Heart left ventricle (tissue), 16 donors: ENCODE measurements around the gene SNAP23. TPM values are rescaled to one million over a fixed set of nuclear protein-coding genes. Genes with fewer than 3 reads are reported as not detected.

Source experiments
- ATAC-seq, 4 donors: fragments of 200-7000 bp; cut with Tn5 transposase; one replicate each; pipeline ENCODE4 v1.9.1; 2020 to 2022; ENCODE audit warnings: moderate library complexity in 4 of 4, mild to moderate bottlenecking in 3 of 4, moderate number of reproducible peaks in 1 of 4
- DNase-seq, 5 donors: peaks; one replicate each; pipeline ENCODE4 v3.0.0-alpha.2; 2020
- H3K27ac ChIP-seq, 12 donors: fragments of 200-600 bp; sonication (generic) in 4 of 12; one replicate each; pipeline versions ENCODE4 v1.5.0 to v1.8.0; 2016 to 2022; ENCODE audit warnings: mild to moderate bottlenecking in 2 of 12
- H3K27me3 ChIP-seq, 9 donors: fragments of 200-600 bp; sonication (generic) in 2 of 9; one replicate each; pipeline versions ENCODE4 v1.5.1 to v1.8.0; 2016 to 2022; ENCODE audit warnings: mild to moderate bottlenecking in 3 of 9
- H3K36me3 ChIP-seq, 9 donors: fragments of 200-600 bp; sonication (generic) in 2 of 9; one replicate each; pipeline versions ENCODE4 v1.5.0 to v1.8.0; 2018 to 2022; ENCODE audit warnings: mild to moderate bottlenecking in 2 of 9
- H3K4me1 ChIP-seq, 12 donors: fragments of 200-600 bp; sonication (generic) in 4 of 12; one replicate each; pipeline versions ENCODE4 v1.5.0 to v1.8.0; 2016 to 2022; ENCODE audit warnings: mild to moderate bottlenecking in 3 of 12
- H3K4me3 ChIP-seq, 12 donors: fragments of 200-600 bp; sonication (generic) in 4 of 12; one replicate each; pipeline versions ENCODE4 v1.5.0 to v1.8.0; 2017 to 2022; ENCODE audit warnings: mild to moderate bottlenecking in 9 of 12, moderate library complexity in 4 of 12
- H3K9me3 ChIP-seq, 12 donors: fragments of 200-600 bp; sonication (generic) in 4 of 12; one replicate each; pipeline versions ENCODE4 v1.5.0 to v1.8.0; 2016 to 2022; ENCODE audit warnings: mild to moderate bottlenecking in 1 of 12
- CTCF ChIP-seq, 12 donors: fragments of 200-600 bp; sonication (generic) in 4 of 12; IDR thresholded peaks; one replicate each; pipeline versions ENCODE4 v1.5.0 to v1.8.0; 2018 to 2022; ENCODE audit warnings: antibody characterized with exemption in 12 of 12, mild to moderate bottlenecking in 5 of 12
- POLR2A ChIP-seq, 2 donors: fragments of 450-650 bp; IDR thresholded peaks; one replicate each; pipeline ENCODE4 v1.6.1; 2017; ENCODE audit warnings: antibody characterized with exemption in 2 of 2, mild to moderate bottlenecking in 2 of 2, moderate library complexity in 2 of 2
- WGBS, 4 donors: extraction: QIAGEN DNeasy Blood & Tissue Kit in 2 of 4; methylation state at CpG; one replicate each; pipeline versions ENCODE4 v1.1.5 to v1.1.7; 2013 to 2018; 5-methylcytosine and 5-hydroxymethylcytosine counted together
- intact Hi-C, 10 donors: fragments of 100-400 bp; cut with DNase I; formaldehyde crosslinking; loops; one replicate each; pipeline versions ENCODE4 v1.11.1 to v1.14.2; 2022
- polyA plus RNA-seq, 2 donors: library from polyadenylated mRNA; stranded (reverse); fragments of 200-250 nt; gene quantifications; one replicate each; pipeline ENCODE4 v1.2.3, GENCODE V29; 2013
- total RNA-seq, 9 donors: library from RNA; depleted of rRNA in 2 of 9; stranded (reverse); fragments of >200 nt in 2 of 9; fragmentation: NEBNext Ultra II Directional in 3 of 9; extraction: Animal tissue kit (Norgen Biotek cat#: 25700) in 3 of 9; gene quantifications; one replicate each; pipeline versions ENCODE4 v1.1.0 to v1.2.4, GENCODE V29; 2016 to 2023
- donor health status: ischemic (EF 13 %, LVEDD 7.1; RV severe dilation, severe dysfunction).
- donor health status: healthy with polysubstance abuse.
- donor health status: DM: no; HTN: yes; CAD: no.
- donor health status: DM: no; HTN: no; CAD: no.
- donor health status: ischemic (EF 25% LVEDD 6.9; RV normal size, moderate dysfunction).
- donor health status: ischemic (EF 25% LVEDD 5.7; RV mildly dilated, moderate dysfunction).
- donor health status: healthy.
- donor health status: DM: yes; HTN: yes; CAD: no.
- donor health status: ischemic (EF 35%, LVEDD 5.7; RV mildly dilated, moderate dysfunction).
- donor health status: nonischemic (EF 11% LVEDD 7.7; RV severe dilation, severe dysfunction).
- donor health status: DM: yes; HTN: yes; CAD: no.
- donor health status: PGD.
- donor health status: ischemic (EF 29% LVEDD 5.4; RV normal size, mild dysfunction).
- donor health status: nonischemic (EF 23%, LVEDD 6.1; RV moderate dilation, normal function).

SNAP23 gene
- total and polyA plus RNA-seq, 11 donors, result 28.6 to 74.8 (median 37.9) TPM

GRCh38 chr15:42558739-42559138 is 63.3 kb downstream of the SNAP23 start:
- Histone ChIP-seq H3K4me3 (no peak overlapping the region), H3K27ac (no peak overlapping the region), H3K27me3 (no peaks in the 10 kb centered on the region), H3K9me3 (no peaks in the 10 kb centered on the region), H3K36me3 (peaks cover 0 to 62% (median 55%) of the 10 kb centered on the region in 9 donors), H3K4me1 (peaks cover 0 to 2% (median 0%) of the 10 kb centered on the region in 12 donors)
- 91 to 99% (median 97%) methylated on average over 3 of the region's 3 CpGs for WGBS, 4 donors
- ATAC-seq (no peak), DNase-seq (no peak)
- intact Hi-C loops, result loop anchor here in 1 of 10 donors (10.0 kb wide), 1 partner anchor 86 kb away; no protein-coding TSS in a partner anchor
- TF ChIP-seq POLR2A (IDR thresholded peaks at IDR 0.05) (no peak), CTCF (IDR thresholded peaks at IDR 0.05) (no peak)

- no peaks in the 10 kb centered on the region for H3K27me3 ChIP-seq
- no peaks in the 10 kb centered on the region for H3K36me3 ChIP-seq
- H3K4me1 ChIP-seq, result peaks cover 0 to 50% (median 26%) of the 10 kb centered on the region in 12 donors
- H3K27ac ChIP-seq, result peak within 1 kb of the TSS; percentile 83 to 96 (median 90)
- 0 to 2% (median 1%) methylated on average over 39 to 95 of the region's 95 CpGs for WGBS, 4 donors
- DNase-seq, result peak; percentile 98 to 99 (median 99)
- TF ChIP-seq CTCF (IDR thresholded peaks at IDR 0.05) (peak in 2 of 12 donors; percentile 5 to 37), POLR2A (IDR thresholded peaks at IDR 0.05) (peak in 1 of 2 donors; percentile 80)
- peak within 1 kb of the TSS; percentile 63 to 98 (median 86) for H3K4me3 ChIP-seq
- intact Hi-C loops, result loop anchor here in 5 of 10 donors (5.0 to 10.0 kb wide), 5 partner anchors 69 to 303 kb away; partner anchors contain the start of genes GANC (in 1 of the 5) and TMEM87A (in 1 of the 5)
- ATAC-seq, result peak; percentile 96 to 98 (median 97)
- H3K9me3 ChIP-seq, result no peaks in the 10 kb centered on the region
Measured at GRCh38 chr15:42575188-42576039, 80.0 kb downstream of the SNAP23 start, which contains the start of gene STARD9. Gene STARD9, plus strand, starts transcription at chr15:42575606. Its CDS starts 110 bp downstream, at chr15:42575716.

GRCh38 chr15:42576040-42576594 is 80.7 kb downstream of the SNAP23 start:
- 4 to 10% (median 6%) methylated on average over 14 to 16 of the region's 16 CpGs for WGBS, 4 donors
- intact Hi-C loops, result loop anchor here in 5 of 10 donors (5.0 to 10.0 kb wide), 5 partner anchors 69 to 304 kb away; partner anchors contain the start of genes GANC (in 1 of the 5) and TMEM87A (in 1 of the 5)

More at GRCh38 chr15:42576040-42576594, 80.7 kb downstream of the SNAP23 start:
- H3K4me3 ChIP-seq, result peak overlapping the region; percentile 63 to 98 (median 86)
- no peak for TF ChIP-seq POLR2A (IDR thresholded peaks at IDR 0.05)
- TF ChIP-seq CTCF (IDR thresholded peaks at IDR 0.05), result no peak
- no peaks in the 10 kb centered on the region for H3K36me3 ChIP-seq
- no peaks in the 10 kb centered on the region for H3K9me3 ChIP-seq
- H3K27me3 ChIP-seq, result no peaks in the 10 kb centered on the region
- H3K27ac ChIP-seq, result peak overlapping the region; percentile 83 to 96 (median 90)
- ATAC-seq (no peak), DNase-seq (no peak)
- H3K4me1 ChIP-seq, result peaks cover 0 to 57% (median 30%) of the 10 kb centered on the region in 12 donors
